SK-N-DZ (cell line): ENCODE results near the gene ARL11.
A peak's percentile ranks its signal among the peaks of the same experiment; 100 is the strongest.
"Not testable (repeated sequence)": the region's sequence is repeated elsewhere in the genome, so short reads cannot be mapped to it uniquely, and the experiment has no call there.

Experiments
- DNase-seq: peaks from one replicate; pipeline ENCODE4 v3.0.0-alpha.2; 2015; ENCODE audit warnings: low spot score

ARL11 gene

GRCh38 chr13:49612042-49612441, 16.3 kb upstream of the ARL11 start:
- DNase-seq, result not testable (repeated sequence)

DNA sequence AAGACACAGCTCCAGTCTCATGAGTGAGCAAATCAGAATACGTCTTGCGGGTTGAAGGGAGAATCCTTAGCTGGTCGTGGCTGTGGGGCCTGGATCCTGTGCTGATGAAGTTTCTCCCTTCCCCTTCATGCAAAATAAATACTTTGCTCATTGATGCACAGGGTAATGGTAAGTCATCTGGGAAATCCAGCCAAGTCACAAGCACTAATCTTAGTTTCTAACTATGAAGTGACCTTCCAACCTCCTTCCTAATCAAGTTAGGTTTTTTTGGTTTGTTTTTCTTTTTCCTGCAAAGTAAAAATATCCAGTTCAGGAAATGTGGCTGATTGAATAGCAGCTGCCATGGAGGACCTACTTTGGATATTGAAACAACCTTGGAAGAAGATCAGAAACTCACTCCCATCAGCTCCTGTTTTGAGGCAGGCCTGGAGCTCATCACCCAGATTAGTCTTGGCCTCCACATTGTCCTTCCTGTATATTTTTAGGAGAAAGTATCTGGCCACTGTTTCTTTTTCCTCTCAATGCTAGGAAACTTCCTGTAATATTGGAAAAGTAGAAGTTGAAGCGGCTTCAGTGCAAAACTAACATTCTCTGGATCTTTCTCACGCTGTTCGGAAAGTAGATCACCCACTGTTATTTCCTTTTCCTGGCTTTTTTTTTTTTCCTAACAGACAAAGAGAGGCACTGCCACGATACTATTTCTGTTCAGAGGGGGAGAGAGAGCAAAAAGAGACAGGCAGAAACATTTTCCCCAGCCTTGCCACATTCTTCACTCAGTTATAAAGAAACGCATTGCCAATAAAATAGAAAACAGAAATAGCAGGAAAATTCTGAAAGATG, 12.3 kb upstream of the ARL11 start:
- DNase-seq, result no peak

DNA sequence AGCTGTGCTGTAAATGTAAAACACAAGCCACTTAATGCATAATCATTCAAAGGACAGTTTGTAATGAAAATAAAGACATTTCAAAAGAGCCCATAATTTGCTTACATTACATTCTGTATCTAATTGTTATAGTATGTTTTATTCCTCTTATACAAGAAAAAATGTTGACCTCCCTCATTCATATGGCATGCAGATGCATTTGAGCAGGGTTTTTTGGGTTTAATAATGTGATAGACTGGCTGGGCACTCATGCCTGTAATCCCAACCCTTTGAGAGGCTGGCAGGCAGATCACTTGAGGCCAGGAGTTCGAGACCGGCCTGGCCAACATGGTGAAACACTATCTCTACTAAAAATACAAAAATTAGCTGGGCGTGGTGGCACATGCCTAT, 11.6 kb upstream of the ARL11 start:
- DNase-seq, result no peak

DNA sequence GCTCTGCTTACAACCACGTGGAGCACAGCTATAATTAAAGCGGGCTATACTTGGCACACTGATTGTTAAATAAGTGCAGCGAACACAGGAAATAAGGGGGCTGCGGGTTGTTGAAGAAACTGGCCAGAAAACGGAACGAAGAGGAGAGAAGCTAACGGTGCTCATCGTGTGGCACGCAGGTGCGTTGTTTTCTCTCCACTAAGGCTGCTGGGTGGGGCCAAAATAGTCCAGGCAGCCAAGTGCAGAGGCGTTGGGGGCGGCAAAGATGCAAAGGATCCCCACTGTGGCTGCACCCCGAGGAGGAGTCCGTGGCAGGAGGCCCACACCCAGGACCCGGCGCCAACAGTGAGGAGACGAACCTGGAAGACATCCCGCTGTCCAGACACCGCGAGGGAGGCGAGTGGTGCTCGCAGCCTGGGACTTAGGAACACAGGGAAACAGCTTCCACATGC, 8.1 kb upstream of the ARL11 start:
- no peak for DNase-seq

DNA sequence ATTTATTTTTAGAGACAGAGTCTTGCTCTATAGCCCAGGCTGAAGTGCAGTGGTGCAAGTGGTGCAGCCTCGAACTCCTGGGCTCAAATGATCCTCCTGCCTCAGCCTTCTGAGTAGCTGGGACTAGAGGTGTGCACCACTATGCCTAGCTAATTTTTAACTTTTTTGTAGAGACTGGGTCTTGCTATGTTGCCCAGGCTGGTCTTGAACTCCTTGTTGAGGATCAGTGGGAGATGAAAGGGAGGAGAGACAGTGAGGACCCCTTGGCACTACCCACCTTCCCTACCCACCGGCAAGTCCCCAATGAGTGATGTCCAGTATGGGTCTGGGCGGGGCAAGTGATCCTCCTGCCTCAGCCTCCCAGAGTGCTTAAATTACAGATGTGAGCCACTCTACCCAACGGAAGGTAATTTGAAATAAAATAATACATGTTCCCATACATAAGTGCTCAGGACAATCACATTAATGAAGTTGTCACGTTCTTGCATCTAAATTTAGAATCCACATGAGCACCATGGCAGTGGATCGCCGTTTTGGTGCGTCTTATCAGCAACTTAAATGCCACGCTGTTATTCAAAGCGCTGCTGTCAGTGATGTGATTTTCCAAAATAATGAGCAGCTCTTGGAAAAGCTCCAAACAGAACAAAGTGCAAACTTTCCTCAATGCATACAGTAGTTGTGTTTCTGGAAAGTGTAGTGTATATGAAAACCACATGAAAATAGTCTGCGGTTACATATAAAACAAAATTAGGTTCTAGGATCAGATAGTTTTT, 5.9 kb upstream of the ARL11 start:
- no peak for DNase-seq

GRCh38 chr13:49624229-49624628, 4.1 kb upstream of the ARL11 start:
- no peak for DNase-seq

DNA sequence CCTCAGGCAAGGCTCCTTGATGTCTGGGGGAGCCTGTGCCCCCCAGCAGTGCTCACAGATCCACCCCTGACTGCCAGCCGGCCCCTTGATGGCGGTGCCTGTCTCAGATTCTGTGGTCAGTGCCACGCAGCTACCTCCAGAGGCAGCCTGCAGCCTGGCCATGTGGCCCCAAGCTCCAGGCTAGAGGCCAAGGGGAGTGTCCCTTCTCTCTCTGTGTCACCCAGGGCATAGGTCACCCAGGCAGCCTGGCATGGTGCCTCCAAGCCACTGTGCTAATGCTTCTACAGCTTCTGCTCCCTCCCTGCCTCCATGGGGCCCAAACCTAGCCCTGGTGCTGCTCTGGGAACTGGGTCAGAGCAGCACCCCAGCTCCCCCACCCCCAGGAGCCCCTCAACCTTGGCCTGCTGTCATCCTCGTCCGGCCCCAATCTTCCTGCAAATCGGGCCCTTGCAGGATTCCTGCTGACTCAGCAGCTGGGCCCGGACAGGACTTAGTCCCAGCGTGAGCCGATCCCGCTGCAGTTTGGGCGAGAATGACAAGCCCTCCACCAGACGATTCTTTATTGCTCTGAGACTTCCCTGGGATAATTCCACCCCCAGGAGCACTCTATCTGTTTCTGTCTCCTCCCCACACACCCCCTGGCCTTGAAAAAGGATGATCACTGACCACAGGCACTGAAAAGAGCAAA, 2.8 kb upstream of the ARL11 start:
- no peak for DNase-seq

- no peak for DNase-seq
These were observed 1.1 kb downstream of the ARL11 start for GRCh38 chr13:49629196-49629938.

DNA sequence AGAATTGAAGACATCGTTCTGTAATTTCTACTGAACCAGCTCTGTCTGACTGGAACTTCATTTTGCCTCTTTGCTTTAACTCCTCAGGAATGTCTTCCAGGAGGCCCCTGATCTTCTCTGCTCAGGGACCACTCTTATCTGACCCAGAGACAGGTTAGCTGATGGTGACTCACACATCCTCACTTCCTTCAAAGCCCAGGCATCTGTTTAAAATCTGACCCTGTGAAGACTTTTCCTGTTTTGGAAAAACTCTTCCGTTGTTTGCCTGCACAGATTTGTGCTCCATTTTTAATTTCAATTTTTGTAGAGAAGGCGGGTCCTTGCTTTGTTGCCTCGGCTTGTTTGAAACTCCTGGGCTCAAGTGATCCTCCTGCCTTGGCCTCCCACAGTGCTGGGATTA, 1.6 kb downstream of the ARL11 start:
- no peak for DNase-seq

DNA sequence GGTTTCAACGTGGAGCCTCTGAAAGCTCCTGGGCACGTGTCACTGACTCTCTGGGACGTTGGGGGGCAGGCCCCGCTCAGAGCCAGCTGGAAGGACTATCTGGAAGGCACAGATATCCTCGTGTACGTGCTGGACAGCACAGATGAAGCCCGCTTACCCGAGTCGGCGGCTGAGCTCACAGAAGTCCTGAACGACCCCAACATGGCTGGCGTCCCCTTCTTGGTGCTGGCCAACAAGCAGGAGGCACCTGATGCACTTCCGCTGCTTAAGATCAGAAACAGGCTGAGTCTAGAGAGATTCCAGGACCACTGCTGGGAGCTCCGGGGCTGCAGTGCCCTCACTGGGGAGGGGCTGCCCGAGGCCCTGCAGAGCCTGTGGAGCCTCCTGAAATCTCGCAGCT, 2.3 kb downstream of the ARL11 start:
- DNase-seq, result peak; percentile 13

- no peak for DNase-seq
These were observed 3.8 kb downstream of the ARL11 start for GRCh38 chr13:49632156-49632555.

DNA sequence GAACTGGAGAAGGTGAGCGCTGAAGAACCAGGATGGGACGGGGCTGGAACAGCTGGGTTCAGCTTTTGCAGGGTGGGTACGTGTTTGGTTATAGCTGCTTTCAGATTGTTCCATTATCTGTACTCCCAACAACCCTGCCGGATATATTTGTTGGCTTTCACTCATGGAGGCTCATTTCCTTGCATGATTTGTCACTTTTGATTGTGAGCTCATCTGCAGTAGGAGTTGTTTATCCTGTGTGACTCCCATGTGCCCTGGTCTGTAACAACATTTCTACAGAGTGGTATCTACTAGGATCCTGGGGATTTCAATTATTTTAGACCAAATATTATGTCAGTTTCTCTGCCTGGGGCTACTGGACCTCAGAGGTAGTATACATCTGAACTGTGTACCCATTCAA, 5.4 kb downstream of the ARL11 start:
- no peak for DNase-seq

GRCh38 chr13:49635599-49636433, 7.5 kb downstream of the ARL11 start:
- no peak for DNase-seq

GRCh38 chr13:49636705-49637104, 8.4 kb downstream of the ARL11 start:
- DNase-seq, result no peak

GRCh38 chr13:49638030-49638743, 9.9 kb downstream of the ARL11 start:
- DNase-seq, result no peak

- DNase-seq, result no peak
These were observed 10.4 kb downstream of the ARL11 start for GRCh38 chr13:49638744-49639072.

DNA sequence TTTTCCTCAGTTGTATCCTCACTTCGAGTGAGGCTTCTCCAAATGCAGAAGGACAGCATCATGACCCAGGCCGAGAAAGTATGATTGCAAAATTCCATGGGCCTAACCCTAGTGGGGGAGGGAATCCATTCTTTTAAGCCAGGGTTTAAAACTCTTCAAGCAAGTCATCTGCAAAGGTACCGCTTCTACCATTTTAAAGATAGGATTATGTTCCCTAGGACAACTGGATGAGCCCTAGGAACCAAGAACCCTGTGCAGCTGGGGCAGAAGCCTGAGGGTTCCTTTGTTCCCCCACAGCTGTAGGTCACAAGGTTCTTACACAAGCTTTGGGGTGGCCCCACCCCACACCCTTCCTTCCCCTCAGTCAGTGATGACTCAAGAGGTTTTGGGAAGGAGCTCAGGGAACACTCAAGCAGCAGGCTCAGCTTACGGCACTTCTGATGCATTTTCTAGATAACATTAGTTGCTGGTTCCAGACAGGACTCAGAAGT, 13.5 kb downstream of the ARL11 start:
- no peak for DNase-seq

DNA sequence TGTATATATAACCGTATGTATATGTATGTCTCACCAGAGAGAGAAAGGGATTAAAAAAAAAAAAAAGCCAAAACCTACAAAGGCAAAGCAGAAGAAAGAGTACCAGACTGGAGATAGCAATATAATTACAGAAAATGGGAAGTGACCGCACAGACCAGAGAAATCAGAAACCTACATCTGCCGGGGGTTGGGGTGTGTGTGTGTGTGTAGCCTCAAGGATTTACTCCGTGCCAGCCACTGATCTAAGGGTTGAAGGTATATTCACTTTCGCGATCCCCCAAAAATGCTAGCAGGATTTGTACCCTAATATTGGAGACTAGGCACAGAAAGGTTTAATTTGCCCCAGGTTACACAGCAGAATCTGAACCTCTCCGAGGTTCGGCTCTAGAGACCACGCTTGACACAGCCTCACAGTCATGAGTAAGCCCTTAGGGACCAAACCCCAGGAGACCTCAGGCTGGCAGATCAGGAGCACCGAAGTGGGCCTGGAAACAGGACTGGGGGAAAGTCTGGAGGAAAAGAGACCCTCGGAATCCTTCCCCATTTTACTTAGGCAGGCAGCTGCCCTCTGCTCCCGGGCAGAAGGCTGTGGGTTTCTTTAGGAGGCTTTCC, 14.8 kb downstream of the ARL11 start:
- no peak for DNase-seq

- no peak for DNase-seq
These were observed 17.1 kb downstream of the ARL11 start for GRCh38 chr13:49645451-49645850.

GRCh38 chr13:49646688-49647087, 18.4 kb downstream of the ARL11 start:
- no peak for DNase-seq
